ENCODE measurements around the gene PLEKHM2.

The PLEKHM2 gene

GRCh38 chr1:15738416-15739113 is 54.4 kb downstream of the PLEKHM2 start:
- Histone ChIP-seq H3K4me2 (ENCODE audit: low read length) (no peak overlapping the region), H3K9me3 (replicated peaks; ENCODE audit: low read length) (no peaks in the 10 kb centered on the region), H3K27me3 (ENCODE audit: control insufficient read depth, insufficient read depth, low read length) (no peaks in the 10 kb centered on the region), H3K4me1 (ENCODE audit: control insufficient read depth, insufficient read depth, low read length) (no peaks in the 10 kb centered on the region), H3K36me3 (ENCODE audit: insufficient read depth, low read length) (peaks cover 17% of the 10 kb centered on the region), H3K4me3 (ENCODE audit: low read length) (no peak overlapping the region), H3K9ac (ENCODE audit: low read depth, low read length) (no peak overlapping the region)

- no peaks in the 10 kb centered on the region for H3K9me3 ChIP-seq (replicated peaks; ENCODE audit: low read length)
- no peak overlapping the region for H3K9ac ChIP-seq (ENCODE audit: low read depth, low read length)
- no peaks in the 10 kb centered on the region for H3K4me1 ChIP-seq (ENCODE audit: control insufficient read depth, insufficient read depth, low read length)
- no peak overlapping the region for H3K4me2 ChIP-seq (ENCODE audit: low read length)
- H3K27me3 ChIP-seq (ENCODE audit: control insufficient read depth, insufficient read depth, low read length): no peaks in the 10 kb centered on the region
- peaks cover 10% of the 10 kb centered on the region for H3K36me3 ChIP-seq (ENCODE audit: insufficient read depth, low read length)
- H3K4me3 ChIP-seq (ENCODE audit: low read length): no peak overlapping the region
Observed at GRCh38 chr1:15739259-15739658, 55.1 kb downstream of the PLEKHM2 start.

- Histone ChIP-seq H3K4me2 (ENCODE audit: low read length) (no peak overlapping the region), H3K4me1 (ENCODE audit: control insufficient read depth, insufficient read depth, low read length) (no peaks in the 10 kb centered on the region), H3K27me3 (ENCODE audit: control insufficient read depth, insufficient read depth, low read length) (no peaks in the 10 kb centered on the region), H3K4me3 (ENCODE audit: low read length) (no peak overlapping the region), H3K36me3 (ENCODE audit: insufficient read depth, low read length) (peaks cover 6% of the 10 kb centered on the region), H3K9ac (ENCODE audit: low read depth, low read length) (no peak overlapping the region), H3K9me3 (replicated peaks; ENCODE audit: low read length) (no peaks in the 10 kb centered on the region)
Observed at GRCh38 chr1:15739745-15740144, 55.6 kb downstream of the PLEKHM2 start.

GRCh38 chr1:15740924-15741850 is 57.1 kb downstream of the PLEKHM2 start:
- Histone ChIP-seq H3K4me3 (ENCODE audit: low read length) (no peak overlapping the region), H3K9me3 (replicated peaks; ENCODE audit: low read length) (no peaks in the 10 kb centered on the region), H3K9ac (ENCODE audit: low read depth, low read length) (no peak overlapping the region), H3K4me1 (ENCODE audit: control insufficient read depth, insufficient read depth, low read length) (no peaks in the 10 kb centered on the region), H3K4me2 (ENCODE audit: low read length) (no peak overlapping the region), H3K36me3 (ENCODE audit: insufficient read depth, low read length) (no peaks in the 10 kb centered on the region), H3K27me3 (ENCODE audit: control insufficient read depth, insufficient read depth, low read length) (no peaks in the 10 kb centered on the region)

GRCh38 chr1:15742339-15742801 is 58.2 kb downstream of the PLEKHM2 start, which contains the start of gene TMEM82:
Gene TMEM82 (plus strand): TSS chr1:15742499. CDS start chr1:15742560, 61 bp downstream.
- no peak within 1 kb of the TSS for H3K9ac ChIP-seq (ENCODE audit: low read depth, low read length)
- no peak within 1 kb of the TSS for H3K4me3 ChIP-seq (ENCODE audit: low read length)
- no peaks in the 10 kb centered on the region for H3K27me3 ChIP-seq (ENCODE audit: control insufficient read depth, insufficient read depth, low read length)
- H3K36me3 ChIP-seq (ENCODE audit: insufficient read depth, low read length): no peaks in the 10 kb centered on the region
- no peak within 1 kb of the TSS for H3K4me2 ChIP-seq (ENCODE audit: low read length)
- H3K9me3 ChIP-seq (replicated peaks; ENCODE audit: low read length): no peaks in the 10 kb centered on the region
- H3K4me1 ChIP-seq (ENCODE audit: control insufficient read depth, insufficient read depth, low read length): no peaks in the 10 kb centered on the region

- H3K4me3 ChIP-seq (ENCODE audit: low read length): no peak overlapping the region
- no peaks in the 10 kb centered on the region for H3K9me3 ChIP-seq (replicated peaks; ENCODE audit: low read length)
- H3K4me2 ChIP-seq (ENCODE audit: low read length): no peak overlapping the region
- H3K9ac ChIP-seq (ENCODE audit: low read depth, low read length): no peak overlapping the region
- H3K27me3 ChIP-seq (ENCODE audit: control insufficient read depth, insufficient read depth, low read length): no peaks in the 10 kb centered on the region
- H3K4me1 ChIP-seq (ENCODE audit: control insufficient read depth, insufficient read depth, low read length): peaks cover 5% of the 10 kb centered on the region
- no peaks in the 10 kb centered on the region for H3K36me3 ChIP-seq (ENCODE audit: insufficient read depth, low read length)
Observed at GRCh38 chr1:15744122-15744679, 60.1 kb downstream of the PLEKHM2 start.

- Histone ChIP-seq H3K36me3 (ENCODE audit: insufficient read depth, low read length) (no peaks in the 10 kb centered on the region), H3K9me3 (replicated peaks; ENCODE audit: low read length) (no peaks in the 10 kb centered on the region), H3K4me1 (ENCODE audit: control insufficient read depth, insufficient read depth, low read length) (peaks cover 16% of the 10 kb centered on the region), H3K27me3 (ENCODE audit: control insufficient read depth, insufficient read depth, low read length) (no peaks in the 10 kb centered on the region), H3K4me3 (ENCODE audit: low read length) (no peak overlapping the region), H3K4me2 (ENCODE audit: low read length) (no peak overlapping the region), H3K9ac (ENCODE audit: low read depth, low read length) (no peak overlapping the region)
Observed at GRCh38 chr1:15747378-15747777, 63.3 kb downstream of the PLEKHM2 start.

- H3K9ac ChIP-seq (ENCODE audit: low read depth, low read length): no peak overlapping the region
Observed at GRCh38 chr1:15748264-15748663, 64.1 kb downstream of the PLEKHM2 start.

GRCh38 chr1:15748690-15749398 is 64.7 kb downstream of the PLEKHM2 start:
- no peaks in the 10 kb centered on the region for H3K36me3 ChIP-seq (ENCODE audit: insufficient read depth, low read length)
- H3K9ac ChIP-seq (ENCODE audit: low read depth, low read length): no peak overlapping the region
- peak overlapping the region; percentile 14 for H3K4me2 ChIP-seq (ENCODE audit: low read length)
- H3K4me3 ChIP-seq (ENCODE audit: low read length): no peak overlapping the region
- H3K4me1 ChIP-seq (ENCODE audit: control insufficient read depth, insufficient read depth, low read length): peaks cover 16% of the 10 kb centered on the region
- H3K27me3 ChIP-seq (ENCODE audit: control insufficient read depth, insufficient read depth, low read length): no peaks in the 10 kb centered on the region
- no peaks in the 10 kb centered on the region for H3K9me3 ChIP-seq (replicated peaks; ENCODE audit: low read length)

More at GRCh38 chr1:15748264-15748663, 64.1 kb downstream of the PLEKHM2 start:
- Histone ChIP-seq H3K36me3 (ENCODE audit: insufficient read depth, low read length) (no peaks in the 10 kb centered on the region), H3K9me3 (replicated peaks; ENCODE audit: low read length) (no peaks in the 10 kb centered on the region), H3K4me1 (ENCODE audit: control insufficient read depth, insufficient read depth, low read length) (peaks cover 16% of the 10 kb centered on the region), H3K27me3 (ENCODE audit: control insufficient read depth, insufficient read depth, low read length) (no peaks in the 10 kb centered on the region), H3K4me2 (ENCODE audit: low read length) (no peak overlapping the region), H3K4me3 (ENCODE audit: low read length) (no peak overlapping the region)

GRCh38 chr1:15749399-15750291 is 65.5 kb downstream of the PLEKHM2 start:
- no peaks in the 10 kb centered on the region for H3K36me3 ChIP-seq (ENCODE audit: insufficient read depth, low read length)
- H3K9ac ChIP-seq (ENCODE audit: low read depth, low read length): peak overlapping the region; percentile 16
- peak overlapping the region; percentile 14 for H3K4me2 ChIP-seq (ENCODE audit: low read length)
- H3K27me3 ChIP-seq (ENCODE audit: control insufficient read depth, insufficient read depth, low read length): no peaks in the 10 kb centered on the region
- H3K9me3 ChIP-seq (replicated peaks; ENCODE audit: low read length): no peaks in the 10 kb centered on the region
- peaks cover 16% of the 10 kb centered on the region for H3K4me1 ChIP-seq (ENCODE audit: control insufficient read depth, insufficient read depth, low read length)
- H3K4me3 ChIP-seq (ENCODE audit: low read length): peak overlapping the region; percentile 17

All from skeletal muscle satellite cell (primary cell).